Measurements from ENCODE around the gene CERS4. TPM values are rescaled to one million over a fixed set of nuclear protein-coding genes. Genes with fewer than 3 reads are reported as not detected.

The CERS4 gene
- polyA plus RNA-seq, 1 of the 3 experiments (the other 2 are of a cell fraction), result 36.5 TPM

GRCh38 chr19:8167985-8168384, 41.2 kb upstream of the CERS4 start (continued):
- no peak for TF ChIP-seq SMC3 (IDR thresholded peaks at IDR 0.05; ENCODE audit: low read depth, low read length)
- no peak for TF ChIP-seq GABPA (IDR thresholded peaks at IDR 0.05; ENCODE audit: low read depth)
- TF ChIP-seq EP300 (IDR thresholded peaks at IDR 0.05; ENCODE audit: borderline replicate concordance in 1 of 2, low read depth in 1 of 2, low read length in 1 of 2), result no peak
- no peak for TF ChIP-seq JUND (IDR thresholded peaks at IDR 0.05)
- TF ChIP-seq FOXM1 (IDR thresholded peaks at IDR 0.05; ENCODE audit: low read depth), result no peak
- TF ChIP-seq EZH2phosphoT487 (IDR thresholded peaks at IDR 0.05; ENCODE audit: borderline replicate concordance, low read depth), result no peak
- no peak for TF ChIP-seq CTCF (IDR thresholded peaks at IDR 0.05)
- no peak for TF ChIP-seq RAD21 (IDR thresholded peaks at IDR 0.05; ENCODE audit: low read length)
- TF ChIP-seq FOSL2 (IDR thresholded peaks at IDR 0.05; ENCODE audit: borderline replicate concordance, low read depth), result no peak

- Histone ChIP-seq H3K4me3 (ENCODE audit: low read depth in 2 of 2, low read length in 1 of 2) (no peak overlapping the region), H3K79me2 (ENCODE audit: insufficient read depth) (no peaks in the 10 kb centered on the region), H3K4me1 (ENCODE audit: control insufficient read depth in 1 of 2, insufficient read depth in 2 of 2, low read depth in 1 of 2, low read length in 1 of 2) (no peaks in the 10 kb centered on the region), H2AFZ (ENCODE audit: low read depth) (no peak overlapping the region), H4K20me1 (ENCODE audit: insufficient read depth) (no peaks in the 10 kb centered on the region), H3K4me2 (no peak overlapping the region), H3K27ac (ENCODE audit: low read depth in 2 of 2, low read length in 1 of 2) (no peak overlapping the region), H3F3A (replicated peaks; ENCODE audit: insufficient read depth) (no peaks in the 10 kb centered on the region), H3K36me3 (replicated peaks in 1 of 2; ENCODE audit: control insufficient read depth in 1 of 2, insufficient read depth in 2 of 2, low read length in 1 of 2) (no peaks in the 10 kb centered on the region), H3K9ac (no peak overlapping the region), H3K9me3 (no peaks in the 10 kb centered on the region), H3K27me3 (ENCODE audit: insufficient read depth) (no peaks in the 10 kb centered on the region; the same call in 1 of the 2 replicates), H3K9me2 (no peaks in the 10 kb centered on the region)
- 70% methylated on average over 6 of the region's 7 CpGs for WGBS (ENCODE audit: low lambda C conversion rate)
- TF ChIP-seq EZH2phosphoT487 (IDR thresholded peaks at IDR 0.05; ENCODE audit: borderline replicate concordance, low read depth) (no peak), NFIC (IDR thresholded peaks at IDR 0.05; ENCODE audit: borderline replicate concordance) (no peak)
- POLR2A ChIA-PET, result interaction anchor here (0.6 kb wide), 1 partner anchor 13 kb away, joined by 3 read pairs; no protein-coding TSS in a partner anchor
- CTCF ChIA-PET, result interaction anchor here (1.7 to 2.6 kb wide), 2 partner anchors 10 to 84 kb away, joined by 6 to 12 read pairs; no protein-coding TSS in a partner anchor
- no peak for DNase-seq
Measured at GRCh38 chr19:8168537-8168936, 40.6 kb upstream of the CERS4 start.

GRCh38 chr19:8174706-8175105, 34.5 kb upstream of the CERS4 start:
- POLR2A ChIA-PET, result interaction anchor here (0.7 kb wide), 1 partner anchor 75 kb away, joined by 3 read pairs; no protein-coding TSS in a partner anchor
- DNase-seq, result no peak
- WGBS (ENCODE audit: low lambda C conversion rate), result 72% methylated on average over 9 of the region's 9 CpGs

More at GRCh38 chr19:8174706-8175105, 34.5 kb upstream of the CERS4 start:
- Histone ChIP-seq H3K4me1 (ENCODE audit: control insufficient read depth in 1 of 2, insufficient read depth in 2 of 2, low read depth in 1 of 2, low read length in 1 of 2) (no peaks in the 10 kb centered on the region), H2AFZ (ENCODE audit: low read depth) (no peak overlapping the region), H3K79me2 (ENCODE audit: insufficient read depth) (no peaks in the 10 kb centered on the region), H4K20me1 (ENCODE audit: insufficient read depth) (no peaks in the 10 kb centered on the region), H3K4me2 (no peak overlapping the region), H3K27me3 (ENCODE audit: insufficient read depth) (no peaks in the 10 kb centered on the region; the same call in 1 of the 2 replicates), H3K9me2 (no peaks in the 10 kb centered on the region), H3K36me3 (replicated peaks in 1 of 2; ENCODE audit: control insufficient read depth in 1 of 2, insufficient read depth in 2 of 2, low read length in 1 of 2) (no peaks in the 10 kb centered on the region), H3K9me3 (no peaks in the 10 kb centered on the region), H3F3A (replicated peaks; ENCODE audit: insufficient read depth) (no peaks in the 10 kb centered on the region), H3K9ac (no peak overlapping the region), H3K4me3 (ENCODE audit: low read depth in 2 of 2, low read length in 1 of 2) (no peak overlapping the region), H3K27ac (ENCODE audit: low read depth in 2 of 2, low read length in 1 of 2) (no peak overlapping the region)
- CTCF ChIA-PET, result interaction anchor here (1.8 to 1.9 kb wide), 3 partner anchors 10 to 231 kb away, joined by 4 to 7 read pairs (median 5); partner anchors contain the start of gene TIMM44
- TF ChIP-seq TAF1 (IDR thresholded peaks at IDR 0.05; ENCODE audit: borderline replicate concordance, low read depth, low read length) (no peak), IRF3 (IDR thresholded peaks at IDR 0.05; ENCODE audit: low read depth, low read length) (no peak), TEAD4 (IDR thresholded peaks at IDR 0.05; ENCODE audit: borderline replicate concordance, insufficient read depth) (no peak)
